ENCODE results near the gene CNGB1. TPM values are rescaled to one million over a fixed set of nuclear protein-coding genes. Genes with fewer than 3 reads are reported as not detected.

CNGB1 gene
- total and polyA plus RNA-seq, 2 donors (not counting 1 experiment from before 2014, with no cell fraction given) = not detected

DNA sequence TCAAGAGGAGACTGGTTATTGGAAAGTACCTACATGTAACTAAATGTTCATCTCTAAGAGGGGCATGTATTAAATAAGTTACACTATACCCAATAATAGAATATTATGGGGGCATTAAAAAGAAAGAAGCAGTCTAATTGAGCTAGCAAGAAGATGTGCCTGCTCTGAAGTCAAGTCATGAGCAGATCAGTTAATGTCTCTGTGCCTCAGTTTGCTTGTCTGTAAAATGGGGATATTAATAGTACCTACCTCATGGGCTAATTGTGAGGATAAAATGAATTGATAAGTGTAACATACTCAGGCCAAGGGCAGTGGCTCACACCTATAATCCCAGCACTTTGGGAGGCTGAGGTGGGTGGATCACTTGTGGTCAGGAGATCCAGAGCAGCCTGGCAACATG, 3.0 kb downstream of the CNGB1 start:
- Histone ChIP-seq H2AFZ (ENCODE audit: low read length) (no peak overlapping the region), H3K9me3 (ENCODE audit: control insufficient read depth, insufficient read depth, low read depth, low read length) (no peaks in the 10 kb centered on the region), H3K9ac (ENCODE audit: insufficient read depth, low read length) (no peak overlapping the region), H4K20me1 (ENCODE audit: control insufficient read depth, extremely low read depth, insufficient read depth, low read length) (no peaks in the 10 kb centered on the region), H3K27ac (ENCODE audit: insufficient read depth, low read length) (no peak overlapping the region), H3K4me2 (ENCODE audit: extremely low read depth, insufficient read depth, low read length) (no peak overlapping the region), H3K27me3 (ENCODE audit: control insufficient read depth, insufficient read depth, low read length) (peaks cover 3% of the 10 kb centered on the region), H3K79me2 (ENCODE audit: control insufficient read depth, insufficient read depth, low read length) (no peaks in the 10 kb centered on the region), H3K4me3 (replicated peaks in 1 of 4; ENCODE audit: control extremely low read depth in 1 of 4, insufficient read depth in 1 of 4, low read depth in 3 of 4, low read length in 4 of 4) (no peak overlapping the region), H3K36me3 (ENCODE audit: control insufficient read depth, insufficient read depth, low read length) (no peaks in the 10 kb centered on the region), H3K4me1 (ENCODE audit: control insufficient read depth, extremely low read depth, insufficient read depth, low read length) (no peaks in the 10 kb centered on the region)
- TF ChIP-seq, protein P1, sequence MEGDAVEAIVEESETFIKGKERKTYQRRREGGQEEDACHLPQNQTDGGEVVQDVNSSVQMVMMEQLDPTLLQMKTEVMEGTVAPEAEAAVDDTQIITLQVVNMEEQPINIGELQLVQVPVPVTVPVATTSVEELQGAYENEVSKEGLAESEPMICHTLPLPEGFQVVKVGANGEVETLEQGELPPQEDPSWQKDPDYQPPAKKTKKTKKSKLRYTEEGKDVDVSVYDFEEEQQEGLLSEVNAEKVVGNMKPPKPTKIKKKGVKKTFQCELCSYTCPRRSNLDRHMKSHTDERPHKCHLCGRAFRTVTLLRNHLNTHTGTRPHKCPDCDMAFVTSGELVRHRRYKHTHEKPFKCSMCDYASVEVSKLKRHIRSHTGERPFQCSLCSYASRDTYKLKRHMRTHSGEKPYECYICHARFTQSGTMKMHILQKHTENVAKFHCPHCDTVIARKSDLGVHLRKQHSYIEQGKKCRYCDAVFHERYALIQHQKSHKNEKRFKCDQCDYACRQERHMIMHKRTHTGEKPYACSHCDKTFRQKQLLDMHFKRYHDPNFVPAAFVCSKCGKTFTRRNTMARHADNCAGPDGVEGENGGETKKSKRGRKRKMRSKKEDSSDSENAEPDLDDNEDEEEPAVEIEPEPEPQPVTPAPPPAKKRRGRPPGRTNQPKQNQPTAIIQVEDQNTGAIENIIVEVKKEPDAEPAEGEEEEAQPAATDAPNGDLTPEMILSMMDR (conservative IDR thresholded peaks at IDR 0.05 in 1 of 2, IDR thresholded peaks at IDR 0.05 in 1 of 2; ENCODE audit: low read depth in 1 of 2, low read length in 2 of 2) = no peak
- TF ChIP-seq EZH2 (IDR thresholded peaks at IDR 0.05; ENCODE audit: low read length, missing control alignments) = no peak
- DNase-seq (ENCODE audit: low read depth in 2 of 2) = no peak

DNA sequence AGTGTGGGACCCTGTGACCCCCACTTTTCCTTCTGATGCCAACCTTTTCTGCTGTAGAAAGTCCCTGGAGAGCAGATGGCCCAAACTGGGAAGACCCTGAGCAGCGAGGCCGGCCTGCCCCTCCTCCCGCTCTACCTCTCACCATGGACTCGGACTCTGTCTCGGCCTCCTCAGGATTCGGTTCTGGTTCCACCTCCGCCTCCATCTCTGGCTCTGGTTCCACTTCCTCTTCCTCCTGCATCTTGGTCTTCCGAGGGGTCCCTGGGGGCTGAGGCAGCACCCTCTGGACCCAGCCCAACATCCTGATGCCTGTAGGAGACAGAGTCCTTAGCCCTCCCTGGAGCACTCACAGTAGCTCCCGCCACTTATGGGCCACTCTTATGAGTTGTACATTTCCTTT, 3.9 kb downstream of the CNGB1 start:
- Histone ChIP-seq H3K27me3 (ENCODE audit: control insufficient read depth, insufficient read depth, low read length) (peaks cover 3% of the 10 kb centered on the region), H3K27ac (ENCODE audit: insufficient read depth, low read length) (no peak overlapping the region), H3K4me3 (replicated peaks in 1 of 4; ENCODE audit: control extremely low read depth in 1 of 4, insufficient read depth in 1 of 4, low read depth in 3 of 4, low read length in 4 of 4) (no peak overlapping the region), H3K4me2 (ENCODE audit: extremely low read depth, insufficient read depth, low read length) (no peak overlapping the region), H2AFZ (ENCODE audit: low read length) (no peak overlapping the region), H3K9ac (ENCODE audit: insufficient read depth, low read length) (no peak overlapping the region), H4K20me1 (ENCODE audit: control insufficient read depth, extremely low read depth, insufficient read depth, low read length) (no peaks in the 10 kb centered on the region), H3K4me1 (ENCODE audit: control insufficient read depth, extremely low read depth, insufficient read depth, low read length) (no peaks in the 10 kb centered on the region), H3K36me3 (ENCODE audit: control insufficient read depth, insufficient read depth, low read length) (no peaks in the 10 kb centered on the region), H3K79me2 (ENCODE audit: control insufficient read depth, insufficient read depth, low read length) (no peaks in the 10 kb centered on the region), H3K9me3 (ENCODE audit: control insufficient read depth, insufficient read depth, low read depth, low read length) (no peaks in the 10 kb centered on the region)
- DNase-seq (ENCODE audit: low read depth in 2 of 2) = no peak
- TF ChIP-seq EZH2 (IDR thresholded peaks at IDR 0.05; ENCODE audit: low read length, missing control alignments) = no peak
- TF ChIP-seq, protein P1 (conservative IDR thresholded peaks at IDR 0.05 in 1 of 2, IDR thresholded peaks at IDR 0.05 in 1 of 2; ENCODE audit: low read depth in 1 of 2, low read length in 2 of 2) = no peak

DNA sequence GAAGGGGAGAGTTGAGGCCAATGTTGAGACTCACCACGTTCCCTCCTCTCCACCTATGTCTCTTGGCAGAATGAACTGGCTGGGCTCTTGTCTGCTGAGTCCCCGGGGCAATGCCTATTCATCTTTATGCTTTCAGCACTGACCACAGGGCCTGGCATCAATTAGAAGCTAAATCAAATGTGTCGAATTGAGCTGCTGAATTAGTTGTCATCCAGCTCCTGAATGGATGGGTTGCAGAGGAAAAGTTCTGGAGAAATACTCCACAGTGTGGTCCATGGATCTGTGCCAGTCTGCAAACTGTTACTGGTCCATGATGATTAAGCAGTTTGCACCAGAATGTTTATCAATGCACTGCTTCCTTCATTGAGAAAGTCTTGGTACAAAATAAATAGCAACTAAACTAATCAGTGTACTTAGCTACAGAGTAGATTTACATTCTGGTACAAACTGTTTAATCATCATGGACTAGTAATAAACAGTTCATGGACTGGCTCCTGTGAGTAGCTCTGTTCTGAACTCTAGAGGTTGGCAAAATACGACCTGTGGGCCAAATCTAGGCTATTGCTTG, 4.6 kb downstream of the CNGB1 start:
- Histone ChIP-seq H3K9me3 (ENCODE audit: control insufficient read depth, insufficient read depth, low read depth, low read length) (no peaks in the 10 kb centered on the region), H2AFZ (ENCODE audit: low read length) (no peak overlapping the region), H3K4me2 (ENCODE audit: extremely low read depth, insufficient read depth, low read length) (no peak overlapping the region), H3K4me1 (ENCODE audit: control insufficient read depth, extremely low read depth, insufficient read depth, low read length) (no peaks in the 10 kb centered on the region), H3K79me2 (ENCODE audit: control insufficient read depth, insufficient read depth, low read length) (no peaks in the 10 kb centered on the region), H3K9ac (ENCODE audit: insufficient read depth, low read length) (no peak overlapping the region), H3K27ac (ENCODE audit: insufficient read depth, low read length) (no peak overlapping the region), H3K27me3 (ENCODE audit: control insufficient read depth, insufficient read depth, low read length) (peaks cover 6% of the 10 kb centered on the region), H3K4me3 (replicated peaks in 1 of 4; ENCODE audit: control extremely low read depth in 1 of 4, insufficient read depth in 1 of 4, low read depth in 3 of 4, low read length in 4 of 4) (no peak overlapping the region), H4K20me1 (ENCODE audit: control insufficient read depth, extremely low read depth, insufficient read depth, low read length) (no peaks in the 10 kb centered on the region), H3K36me3 (ENCODE audit: control insufficient read depth, insufficient read depth, low read length) (no peaks in the 10 kb centered on the region)
- TF ChIP-seq, protein P1 (conservative IDR thresholded peaks at IDR 0.05 in 1 of 2, IDR thresholded peaks at IDR 0.05 in 1 of 2; ENCODE audit: low read depth in 1 of 2, low read length in 2 of 2) = no peak
- TF ChIP-seq EZH2 (IDR thresholded peaks at IDR 0.05; ENCODE audit: low read length, missing control alignments) = no peak
- DNase-seq (ENCODE audit: low read depth in 2 of 2) = peak in 1 of 2 donors; percentile 41

Measured in fibroblast of lung (primary cell).